COR-L47 (cell line): ENCODE data around the gene KDM1A.

ENCODE experiments used
- DNase-seq: peaks from one replicate; lab custom pipeline; 2025; lab: John Stamatoyannopoulos, UW

The KDM1A gene

DNA sequence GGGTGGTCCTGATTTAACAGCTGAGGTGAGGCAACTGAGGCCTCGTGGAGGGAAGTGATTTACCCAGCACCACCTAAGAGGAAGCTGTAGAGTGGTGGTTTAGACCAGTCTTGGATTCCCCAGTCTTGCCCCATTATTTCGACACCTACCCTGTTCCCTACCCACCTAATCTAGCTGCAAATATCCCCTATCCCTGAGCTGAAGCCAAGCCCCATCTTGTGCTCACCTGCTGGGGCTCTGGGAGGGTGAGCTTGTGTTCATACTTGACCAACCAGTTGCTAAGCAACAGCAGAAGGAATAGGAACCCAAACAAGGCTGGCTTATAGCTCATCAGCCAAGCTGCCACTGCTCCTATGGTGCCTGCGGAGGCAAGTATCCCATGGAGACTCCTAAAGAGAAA, 5.6 kb upstream of the KDM1A start:
- DNase-seq, result peak; percentile 93

DNA sequence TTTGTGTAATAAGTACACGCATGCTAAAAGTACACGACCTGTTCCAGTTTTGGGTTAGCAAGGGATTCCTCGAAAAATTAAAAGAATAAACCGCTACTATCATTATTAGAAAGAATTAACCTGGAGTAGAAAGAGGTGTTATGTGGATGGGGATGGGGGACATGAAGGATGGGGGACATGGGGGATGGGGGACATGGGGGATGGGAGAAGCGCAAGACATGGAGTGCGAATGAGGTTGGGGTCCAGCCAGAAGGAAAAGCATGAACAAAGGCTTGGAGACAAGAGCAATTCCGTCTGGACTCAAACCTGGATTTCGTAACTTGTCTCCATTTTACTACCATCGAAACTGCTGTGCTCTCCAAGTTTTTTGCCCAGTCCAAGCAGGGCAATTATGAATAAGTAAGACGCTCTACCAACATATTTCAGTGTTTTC, 591 bp upstream of the KDM1A start:
- DNase-seq, result no peak

DNA sequence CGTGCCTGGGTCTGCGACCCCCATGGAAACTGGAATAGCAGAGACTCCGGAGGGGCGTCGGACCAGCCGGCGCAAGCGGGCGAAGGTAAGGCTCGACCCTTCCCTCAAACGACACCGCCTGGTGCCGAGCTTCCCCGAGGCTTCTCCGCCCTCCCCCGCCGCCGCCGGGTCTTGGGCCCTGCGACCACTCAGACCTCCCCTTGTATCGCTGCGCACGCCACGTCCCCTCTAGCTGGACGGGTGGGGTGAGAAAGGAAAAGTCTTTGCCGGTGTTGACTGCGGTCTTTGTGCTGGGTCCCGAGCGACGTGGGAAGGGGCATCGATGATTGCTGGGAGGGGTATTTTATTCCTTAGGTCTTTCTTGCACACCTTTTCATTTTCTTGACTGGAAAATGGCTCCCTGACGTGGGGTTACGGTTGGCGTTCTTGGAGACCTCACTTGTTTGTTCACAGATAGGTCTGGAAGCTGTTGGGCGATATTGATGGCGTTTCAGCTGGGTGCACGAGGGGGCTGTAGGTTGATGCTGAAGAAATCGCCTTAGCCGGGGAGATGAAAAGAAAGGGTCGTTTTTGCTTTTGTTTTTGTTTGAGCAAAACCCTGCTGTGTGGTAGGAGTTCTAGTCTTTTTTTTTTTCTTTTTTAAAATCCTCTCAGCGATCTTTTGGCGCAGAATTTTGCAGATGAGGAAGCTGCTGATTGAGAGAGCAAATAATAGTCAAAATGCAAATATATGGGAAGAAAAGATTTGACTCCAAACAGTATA, 776 bp downstream of the KDM1A start:
- DNase-seq, result peak; percentile 28

DNA sequence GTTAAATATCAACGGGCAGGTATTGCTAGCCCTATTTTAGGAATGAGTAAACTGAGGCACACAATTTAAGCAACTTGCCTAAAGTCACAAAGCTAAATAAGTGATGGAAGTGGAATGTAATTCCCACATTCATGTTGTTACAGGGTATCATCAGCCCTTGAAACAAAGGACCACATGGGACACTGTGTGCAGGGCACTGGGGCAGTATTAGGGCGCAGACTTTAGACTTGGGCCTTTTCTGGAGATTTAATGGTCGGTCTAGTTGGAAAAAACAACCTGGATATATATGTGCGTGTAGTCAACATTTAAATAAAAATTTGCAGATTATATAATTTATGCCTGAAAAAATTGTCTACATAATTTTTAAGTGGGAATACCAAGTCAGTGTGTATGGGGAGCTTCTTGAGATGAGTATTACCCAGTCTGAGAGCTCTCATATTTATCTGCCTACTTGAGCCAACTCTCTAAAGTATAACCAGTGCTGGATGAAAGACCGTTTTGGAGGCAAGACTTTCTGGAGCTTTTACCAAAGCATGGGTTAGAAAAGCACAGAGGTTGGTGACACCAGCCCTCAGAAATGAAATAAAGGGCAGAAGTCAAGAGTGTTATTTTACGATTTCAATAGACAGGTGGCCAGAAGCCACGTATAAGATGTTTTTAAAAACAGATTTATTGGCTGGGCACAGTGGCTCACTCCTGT, 1.6 kb downstream of the KDM1A start:
- no peak for DNase-seq

DNA sequence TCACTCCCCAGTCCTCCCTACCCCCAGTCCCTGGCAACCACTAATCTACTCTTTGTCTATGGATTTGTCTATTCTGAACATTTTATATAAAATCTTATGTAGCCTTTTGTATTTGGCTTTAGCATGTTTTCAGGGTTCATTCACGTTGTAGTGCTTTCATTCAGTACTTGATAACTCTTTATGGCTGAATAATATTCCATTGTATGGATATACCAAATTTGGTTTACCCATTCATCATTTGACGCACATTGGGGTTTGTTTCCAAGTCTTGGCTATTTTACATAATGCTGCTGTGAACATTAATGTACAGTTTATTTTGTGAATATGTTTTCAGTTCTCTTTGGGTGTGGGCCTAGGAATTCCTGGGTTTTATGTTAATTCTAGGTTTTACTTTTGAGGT, 2.6 kb downstream of the KDM1A start:
- DNase-seq, result no peak

DNA sequence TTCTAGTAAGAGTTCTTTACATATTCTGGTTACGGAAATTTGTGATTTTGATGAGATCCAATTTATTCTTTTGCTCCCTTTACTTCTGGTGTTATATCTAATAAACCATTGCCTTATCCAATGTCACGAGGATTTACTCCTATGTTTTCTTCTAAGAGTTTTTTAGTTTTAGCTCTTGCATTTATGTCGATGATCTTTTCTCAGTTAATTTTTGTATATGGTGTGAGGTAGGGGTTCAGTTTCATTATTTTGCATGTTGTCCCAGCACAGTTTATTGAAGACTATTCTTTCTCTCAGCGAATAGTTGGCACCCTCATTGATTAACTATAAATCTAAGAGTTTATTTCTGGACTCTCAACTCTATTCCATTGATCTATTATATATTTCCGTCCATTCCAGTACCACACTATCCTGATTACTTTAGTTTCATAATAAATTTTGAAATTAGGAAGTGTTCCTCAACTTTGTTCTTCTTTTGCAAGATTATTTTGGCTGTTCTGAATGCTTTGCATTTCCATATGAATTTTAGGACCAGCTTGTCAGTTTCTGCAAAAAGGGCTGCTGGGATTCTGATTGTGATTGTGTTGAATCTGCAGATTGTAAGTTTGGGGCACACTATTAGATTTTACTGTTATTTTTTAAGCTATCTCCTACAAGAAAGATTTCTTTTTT, 4.0 kb downstream of the KDM1A start:
- no peak for DNase-seq

DNA sequence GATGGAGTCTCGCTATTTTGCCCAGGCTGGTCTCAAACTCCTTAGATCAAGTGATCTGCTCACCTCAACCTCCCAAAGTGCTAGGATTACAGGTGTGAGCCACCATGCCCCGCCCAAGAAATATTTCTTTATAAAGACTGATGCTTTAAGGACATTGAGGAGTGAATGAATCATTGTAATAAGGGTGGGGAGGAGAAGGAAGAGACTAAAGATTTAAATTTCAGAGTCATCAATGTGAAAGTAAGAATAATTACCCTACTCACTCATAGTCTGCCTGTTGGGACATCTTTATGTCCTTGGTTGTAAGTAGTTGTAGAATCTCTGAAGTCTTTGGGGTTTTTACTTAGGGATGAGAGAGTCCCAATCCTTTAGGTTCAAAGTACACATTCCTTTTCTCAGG, 7.3 kb downstream of the KDM1A start:
- DNase-seq, result no peak

DNA sequence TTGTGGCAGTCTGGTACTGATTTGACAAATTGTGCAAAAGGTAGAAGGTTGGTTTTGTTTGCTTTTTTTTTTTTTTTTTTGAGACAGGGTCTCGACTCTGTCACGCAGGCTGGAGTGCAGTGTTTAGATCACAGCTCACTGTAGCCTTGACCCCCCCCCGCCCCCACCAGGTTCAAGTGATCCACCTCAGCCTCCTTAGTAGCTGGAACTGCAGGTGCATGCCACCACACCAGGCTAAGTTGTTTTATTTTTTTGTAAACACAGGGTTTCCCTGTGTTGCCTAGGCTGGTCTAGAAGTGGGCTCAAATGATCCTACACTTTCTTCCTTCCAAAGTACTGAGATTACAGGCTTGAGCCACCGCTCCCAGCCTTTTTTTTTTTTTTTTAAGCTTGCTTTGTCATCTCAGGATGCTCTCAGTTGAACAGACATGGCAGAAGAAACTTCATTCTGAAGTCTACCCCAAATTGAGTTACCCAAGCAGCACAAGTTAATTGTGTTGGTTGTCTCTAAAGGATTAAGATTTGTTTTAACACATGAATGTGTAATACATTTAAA, 8.2 kb downstream of the KDM1A start:
- no peak for DNase-seq

DNA sequence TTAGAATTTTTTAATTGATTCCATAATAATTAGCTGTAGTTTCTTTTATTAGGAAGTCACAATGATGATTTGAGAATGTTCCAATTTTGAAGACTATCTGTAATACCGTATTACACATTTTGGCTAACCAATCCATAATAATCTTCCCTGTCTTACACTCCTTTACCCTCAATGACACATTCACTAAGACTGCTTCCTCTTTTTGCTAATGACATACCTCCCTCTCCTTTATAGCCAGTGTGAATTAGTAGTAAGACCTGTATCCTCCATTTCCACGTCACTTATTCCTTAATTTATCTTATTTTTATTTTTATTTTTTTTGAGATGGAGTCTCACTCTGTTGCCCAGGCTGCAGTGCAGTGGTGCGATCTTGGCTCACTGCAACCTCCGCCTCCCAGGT, 10.1 kb downstream of the KDM1A start:
- DNase-seq, result no peak

DNA sequence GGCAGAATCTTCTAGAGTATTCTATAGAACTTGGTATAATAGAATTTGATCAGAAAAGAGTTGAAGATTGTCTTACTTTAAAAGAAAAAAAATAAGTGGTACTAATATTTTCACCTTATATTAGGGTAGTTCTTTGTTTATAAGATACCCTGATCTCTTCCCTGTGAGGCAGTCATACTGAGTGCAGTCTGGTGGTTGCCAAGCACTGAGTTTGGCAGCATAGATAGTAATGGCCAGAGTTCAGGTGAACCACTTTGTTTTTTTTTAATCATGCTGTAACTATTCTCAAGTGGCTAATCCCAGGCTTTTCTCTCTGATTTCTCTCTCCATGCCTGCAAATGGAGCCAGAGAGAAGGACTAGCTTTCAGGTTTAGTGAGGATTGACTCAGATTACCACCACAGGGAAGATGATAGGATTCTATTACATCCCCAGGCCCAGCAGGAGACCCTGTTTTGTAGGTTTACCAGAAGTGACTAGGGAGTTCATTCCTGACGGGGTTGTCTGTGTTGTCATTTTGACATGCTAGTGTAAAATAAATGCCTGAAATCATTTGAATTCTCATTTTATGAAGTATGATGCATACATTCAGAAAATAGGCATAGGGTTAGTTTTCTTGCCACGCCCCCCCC, 16.7 kb downstream of the KDM1A start:
- DNase-seq, result no peak

DNA sequence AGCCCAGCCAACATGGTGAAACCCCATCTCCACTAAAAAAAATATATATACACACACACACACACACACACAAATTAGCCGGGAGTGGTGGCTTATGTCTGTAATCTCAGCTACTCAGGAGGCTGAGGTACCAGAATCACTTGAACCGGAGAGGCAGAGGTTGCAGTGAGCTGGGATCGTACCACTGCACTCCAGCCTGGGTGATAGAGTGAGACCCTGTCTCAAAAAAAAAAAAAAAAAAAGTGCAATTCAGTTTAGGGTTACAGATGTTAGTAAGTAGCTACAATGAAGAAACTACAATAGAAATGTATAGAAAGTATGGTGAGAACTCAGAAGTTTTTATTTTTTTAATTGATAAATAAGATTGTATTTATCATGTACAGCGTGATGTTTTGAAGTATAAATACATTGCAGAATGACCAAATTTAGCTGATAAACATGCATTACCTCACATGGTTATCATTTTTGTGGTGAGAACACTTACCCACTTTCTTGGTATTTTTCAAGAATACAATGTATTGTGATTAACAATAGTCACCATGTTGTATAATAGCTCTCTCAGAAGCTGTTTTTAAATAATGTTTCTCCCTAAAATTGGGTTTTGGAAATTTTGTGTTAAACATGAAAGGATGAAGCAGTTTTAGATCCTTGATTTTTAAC, 17.9 kb downstream of the KDM1A start:
- no peak for DNase-seq

DNA sequence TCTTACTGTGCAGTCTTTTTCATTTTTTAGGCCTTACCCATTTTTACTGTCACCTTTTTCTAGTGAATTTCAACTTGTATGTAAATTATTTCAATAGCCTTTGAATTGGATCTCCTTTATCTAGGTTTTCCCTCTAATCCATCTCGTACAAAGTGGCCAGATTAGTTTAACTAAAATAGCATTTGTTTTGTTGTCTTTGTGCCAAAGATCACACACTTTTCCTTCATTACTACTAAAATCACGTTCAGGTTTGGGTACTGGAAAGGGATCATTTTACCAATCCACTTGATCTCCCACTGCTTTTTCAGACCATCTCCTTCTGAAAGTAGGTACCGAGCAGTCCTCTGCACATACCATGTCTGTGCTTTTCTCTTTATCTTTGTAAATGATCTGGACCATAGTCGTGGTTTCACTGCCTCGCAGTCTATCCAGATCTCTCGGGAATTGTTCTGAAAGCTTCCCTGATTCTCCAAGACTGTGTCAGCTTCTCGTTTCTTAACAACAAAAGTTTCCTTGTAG, 20.1 kb downstream of the KDM1A start:
- no peak for DNase-seq

DNA sequence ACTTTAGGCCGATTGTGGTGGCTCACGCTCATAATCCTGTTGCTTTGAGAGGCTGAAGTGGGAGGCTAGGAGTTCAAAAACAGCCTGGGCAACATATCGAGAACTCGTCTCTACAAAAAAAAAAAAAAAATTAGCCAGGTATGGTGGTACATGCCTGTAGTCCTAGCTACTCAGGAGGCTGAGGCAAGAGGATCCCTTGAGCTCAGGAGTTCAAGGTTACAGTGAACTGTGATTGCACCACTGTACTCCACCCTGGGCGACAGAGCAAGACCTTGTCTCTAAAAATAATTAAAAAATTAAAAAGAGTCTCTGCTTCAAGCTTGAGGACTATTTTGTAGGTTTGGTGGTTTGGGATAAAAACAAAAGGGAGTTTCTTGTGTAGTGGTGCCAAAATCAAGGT, 21.2 kb downstream of the KDM1A start:
- DNase-seq, result no peak

DNA sequence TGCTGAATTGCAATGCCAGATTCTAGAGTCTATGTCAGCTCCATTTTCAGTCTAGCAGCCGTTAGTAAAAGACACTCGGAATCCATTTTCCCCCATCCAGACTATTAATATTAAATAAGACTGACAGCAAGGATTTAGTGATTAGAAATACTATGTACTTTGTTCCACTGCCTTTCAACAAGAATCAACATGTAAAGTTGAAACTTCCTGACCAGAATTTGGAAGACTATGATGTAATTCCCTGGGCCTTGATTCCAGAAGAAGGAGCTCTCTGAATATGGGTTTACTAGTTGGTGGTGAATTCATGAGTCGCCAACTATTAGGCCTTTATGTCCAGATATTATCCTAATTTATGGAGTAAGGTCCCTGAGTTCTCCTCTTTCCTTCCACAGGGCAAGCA, 24.8 kb downstream of the KDM1A start:
- DNase-seq, result no peak

DNA sequence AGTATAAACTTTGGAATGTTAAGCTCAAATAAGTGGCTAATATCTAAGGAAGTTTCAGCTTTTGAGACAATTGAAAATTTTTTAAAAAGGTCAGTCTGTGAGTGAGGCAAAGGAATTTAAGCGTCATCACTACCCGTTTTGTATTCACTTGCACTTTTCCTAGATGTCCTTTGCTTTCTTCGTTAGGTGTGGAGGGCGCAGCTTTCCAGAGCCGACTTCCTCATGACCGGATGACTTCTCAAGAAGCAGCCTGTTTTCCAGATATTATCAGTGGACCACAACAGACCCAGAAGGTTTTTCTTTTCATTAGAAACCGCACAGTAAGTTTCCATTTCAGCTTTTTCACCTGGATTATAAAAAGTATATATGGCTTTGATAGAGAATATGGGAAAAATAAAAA, 30.9 kb downstream of the KDM1A start:
- no peak for DNase-seq

DNA sequence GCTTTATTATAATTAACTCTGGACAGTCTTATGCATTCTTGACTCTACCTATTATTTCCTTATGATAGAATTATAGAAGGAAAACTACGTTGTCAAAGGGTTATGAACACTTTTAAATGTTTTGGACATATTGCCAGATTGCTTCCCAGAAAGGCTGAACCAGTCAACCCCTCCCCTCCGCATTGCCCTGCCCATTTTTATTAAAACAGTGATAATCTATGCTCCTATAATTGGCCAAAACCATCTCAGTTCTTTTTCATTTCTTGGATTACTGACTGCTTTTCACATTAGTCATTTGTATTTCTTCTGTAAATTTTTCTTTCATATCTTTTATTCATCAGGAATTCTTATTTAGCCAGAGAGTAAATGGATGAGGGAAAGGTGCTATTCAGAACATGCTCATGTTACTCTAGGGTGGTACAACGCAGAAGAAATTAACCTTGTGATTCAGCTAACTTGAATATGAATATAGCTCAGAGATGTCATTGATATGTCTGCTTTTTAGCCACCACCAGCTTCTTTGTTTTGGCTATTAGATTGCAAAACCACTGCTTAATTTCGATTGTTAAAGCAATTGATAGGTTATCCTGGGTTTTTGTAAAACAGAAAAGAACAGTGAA, 32.1 kb downstream of the KDM1A start:
- no peak for DNase-seq

DNA sequence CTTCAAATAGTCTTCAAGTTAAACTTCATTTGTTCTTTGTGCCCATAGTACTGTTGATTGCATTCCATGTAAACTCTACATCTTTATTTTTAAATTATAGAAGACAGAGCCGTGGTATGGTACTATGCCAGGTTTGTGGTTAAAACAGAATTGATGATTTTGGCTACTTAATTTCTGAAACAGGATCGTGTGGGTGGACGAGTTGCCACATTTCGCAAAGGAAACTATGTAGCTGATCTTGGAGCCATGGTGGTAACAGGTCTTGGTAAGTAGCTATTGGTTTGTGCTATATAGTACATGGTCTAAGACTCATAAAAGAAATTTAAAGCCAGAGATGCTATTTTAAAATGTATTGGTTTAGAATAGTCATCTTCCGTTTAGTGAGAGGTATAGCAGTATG, 38.0 kb downstream of the KDM1A start:
- DNase-seq, result no peak

DNA sequence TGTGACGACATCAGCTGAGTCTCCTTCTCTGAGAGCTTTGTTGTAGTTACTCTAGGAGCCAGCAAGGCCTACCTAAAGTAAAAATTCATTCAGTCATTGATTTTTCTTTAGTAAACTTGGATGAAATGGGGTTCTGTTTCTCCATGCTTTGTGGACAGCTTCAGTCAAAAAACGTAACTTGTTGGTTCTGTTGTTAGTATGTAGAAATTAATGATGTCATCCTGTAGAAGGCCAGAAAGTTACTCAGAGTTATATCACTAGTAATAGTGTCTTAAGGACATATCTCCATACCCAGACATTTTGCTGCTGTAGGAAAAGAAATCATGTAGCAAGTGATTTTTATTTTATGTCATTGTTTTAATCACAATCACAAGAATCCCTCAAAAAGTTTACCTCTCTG, 43.0 kb downstream of the KDM1A start:
- no peak for DNase-seq

DNA sequence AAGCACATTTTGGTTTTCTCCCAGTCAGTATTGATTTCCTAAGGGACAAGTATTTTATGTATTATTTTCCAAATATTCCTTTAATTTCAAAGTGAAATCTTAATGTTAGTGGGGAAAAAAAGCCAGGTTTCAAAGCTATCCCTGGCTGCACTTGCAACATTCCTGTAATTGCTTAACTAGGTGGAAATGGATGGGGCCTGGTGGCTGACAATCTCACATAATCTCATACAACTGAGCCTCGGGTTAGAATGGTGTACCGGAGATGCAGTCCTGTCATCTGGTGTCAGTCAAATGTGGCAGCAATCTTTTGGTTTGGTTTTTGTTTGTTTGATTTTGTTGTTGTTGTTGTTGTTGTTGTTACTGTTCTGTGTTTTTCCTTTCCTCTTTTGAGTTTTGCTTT, 46.1 kb downstream of the KDM1A start:
- DNase-seq, result no peak

DNA sequence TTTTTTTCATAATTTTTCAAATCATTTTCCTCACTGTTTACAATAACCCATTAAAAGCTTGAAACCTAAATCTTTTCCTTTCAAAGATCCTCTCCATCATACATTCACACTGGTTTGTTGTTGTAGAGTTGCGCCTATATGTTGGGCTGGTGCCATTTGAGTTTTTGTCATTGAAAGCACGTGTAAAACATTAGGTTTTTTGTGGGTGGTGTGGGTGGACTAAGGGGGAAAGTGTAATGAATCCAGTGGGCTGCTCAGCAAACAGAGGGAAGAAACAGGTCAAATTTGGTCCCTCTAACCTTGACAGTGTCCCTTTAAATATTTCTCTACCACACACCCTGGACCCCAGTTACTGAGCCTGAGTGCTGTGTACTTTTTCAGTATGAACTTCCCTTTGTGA, 46.8 kb downstream of the KDM1A start:
- DNase-seq, result no peak

DNA sequence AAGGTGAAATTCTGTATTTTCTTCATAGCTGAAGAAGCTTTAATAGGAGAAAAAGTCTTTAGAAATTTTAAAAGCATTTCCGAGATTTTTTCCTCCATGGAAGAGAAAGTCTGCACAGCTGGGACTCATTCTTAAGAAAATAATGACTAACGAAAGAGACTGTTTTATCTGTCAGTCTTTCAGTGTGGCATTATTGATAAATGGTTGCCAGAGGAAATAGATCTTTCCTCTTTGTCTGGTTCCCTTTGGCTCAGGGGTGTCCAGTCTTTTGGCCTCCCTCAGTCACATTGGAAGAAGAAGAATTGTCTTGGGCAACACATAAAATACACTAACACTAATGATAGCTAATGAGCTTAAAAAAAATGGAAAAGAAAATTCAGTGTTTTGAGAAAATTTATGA, 49.9 kb downstream of the KDM1A start:
- DNase-seq, result no peak
